ENCODE measurements around the gene ZNF827. TPM values are rescaled to one million over a fixed set of nuclear protein-coding genes. Genes with fewer than 3 reads are reported as not detected.

The ZNF827 gene
- total and polyA plus RNA-seq, 2 of the 8 experiments (the other 6 are each of a cell fraction or from before 2014, with no cell fraction given) = 25.3 to 26.2 TPM

- Histone ChIP-seq H4K20me1 (replicated peaks in 1 of 2; ENCODE audit: control insufficient read depth in 1 of 2, insufficient read depth in 2 of 2, low read length in 2 of 2) (no peaks in the 10 kb centered on the region), H3K4me2 (ENCODE audit: insufficient read depth in 1 of 2, low read depth in 2 of 2, low read length in 2 of 2) (no peak overlapping the region), H3K18ac (ENCODE audit: extremely low read depth, low read length) (no peak overlapping the region), H3K27me3 (replicated peaks in 1 of 4; ENCODE audit: control insufficient read depth in 3 of 4, extremely low read depth in 1 of 4, insufficient read depth in 3 of 4, low read length in 3 of 4) (no peaks in the 10 kb centered on the region), H3K79me2 (ENCODE audit: control insufficient read depth in 1 of 2, insufficient read depth in 2 of 2, low read length in 2 of 2) (no peaks in the 10 kb centered on the region), H2AK5ac (ENCODE audit: low read depth, low read length) (no peak overlapping the region), H3K9me3 (ENCODE audit: insufficient read depth in 2 of 2, low read depth in 1 of 2, low read length in 1 of 2) (no peaks in the 10 kb centered on the region), H3K36me3 (ENCODE audit: control insufficient read depth in 2 of 4, insufficient read depth in 4 of 4, low read length in 3 of 4) (peaks cover 2 to 18% (median 13%) of the 10 kb centered on the region in 4 experiments), H3K4me3 (ENCODE audit: extremely low read depth in 1 of 4, insufficient read depth in 2 of 4, low read depth in 3 of 4, low read length in 4 of 4) (no peak overlapping the region), H3K23ac (ENCODE audit: insufficient read length) (no peak overlapping the region), H2BK20ac (ENCODE audit: low read length) (no peak overlapping the region), H3K14ac (ENCODE audit: insufficient read length) (no peak overlapping the region), H2BK12ac (ENCODE audit: low read depth, low read length) (no peak overlapping the region), H2BK120ac (replicated peaks; ENCODE audit: low read depth, low read length) (no peak overlapping the region), H4K5ac (ENCODE audit: insufficient read length, low read depth, low read length) (no peak overlapping the region), H3K9ac (replicated peaks in 1 of 4; ENCODE audit: extremely low read depth in 1 of 4, low read depth in 3 of 4, low read length in 3 of 4) (no peak overlapping the region), H3K79me1 (ENCODE audit: low read depth, low read length) (no peaks in the 10 kb centered on the region), H4K8ac (ENCODE audit: extremely low read depth, insufficient read depth, low read length) (no peak overlapping the region), H3K4ac (replicated peaks; ENCODE audit: insufficient read length, low read depth, low read length) (no peak overlapping the region), H2BK5ac (ENCODE audit: low read depth, low read length) (no peak overlapping the region), H4K91ac (replicated peaks; ENCODE audit: insufficient read length, low read length) (no peak overlapping the region), H2BK15ac (ENCODE audit: low read length) (no peak overlapping the region), H2AFZ (ENCODE audit: low read length) (no peak overlapping the region), H3K23me2 (ENCODE audit: low read depth, low read length) (no peaks in the 10 kb centered on the region), H3K27ac (ENCODE audit: low read depth, low read length) (no peak overlapping the region), H3K4me1 (replicated peaks in 1 of 4; ENCODE audit: control insufficient read depth in 3 of 4, insufficient read depth in 4 of 4, low read length in 3 of 4) (no peaks in the 10 kb centered on the region), H3K56ac (replicated peaks; ENCODE audit: insufficient read length, low read depth, low read length) (no peak overlapping the region)
- TF ChIP-seq SIRT6 (IDR thresholded peaks at IDR 0.05; ENCODE audit: low read length) (no peak), BCL11A (IDR thresholded peaks at IDR 0.05; ENCODE audit: low read depth in 2 of 2, low read length in 2 of 2) (no peak), SP4 (IDR thresholded peaks at IDR 0.05; ENCODE audit: low read length) (no peak), KDM1A (IDR thresholded peaks at IDR 0.05; ENCODE audit: borderline replicate concordance, low read length) (no peak), SUZ12 (IDR thresholded peaks at IDR 0.05; ENCODE audit: low read length) (no peak), YY1 (IDR thresholded peaks at IDR 0.05; ENCODE audit: low read depth, low read length) (no peak), EZH2 (IDR thresholded peaks at IDR 0.05; ENCODE audit: low read depth, low read length, severe bottlenecking) (no peak), MAX (IDR thresholded peaks at IDR 0.05) (no peak)
- TF ChIP-seq, protein P1, sequence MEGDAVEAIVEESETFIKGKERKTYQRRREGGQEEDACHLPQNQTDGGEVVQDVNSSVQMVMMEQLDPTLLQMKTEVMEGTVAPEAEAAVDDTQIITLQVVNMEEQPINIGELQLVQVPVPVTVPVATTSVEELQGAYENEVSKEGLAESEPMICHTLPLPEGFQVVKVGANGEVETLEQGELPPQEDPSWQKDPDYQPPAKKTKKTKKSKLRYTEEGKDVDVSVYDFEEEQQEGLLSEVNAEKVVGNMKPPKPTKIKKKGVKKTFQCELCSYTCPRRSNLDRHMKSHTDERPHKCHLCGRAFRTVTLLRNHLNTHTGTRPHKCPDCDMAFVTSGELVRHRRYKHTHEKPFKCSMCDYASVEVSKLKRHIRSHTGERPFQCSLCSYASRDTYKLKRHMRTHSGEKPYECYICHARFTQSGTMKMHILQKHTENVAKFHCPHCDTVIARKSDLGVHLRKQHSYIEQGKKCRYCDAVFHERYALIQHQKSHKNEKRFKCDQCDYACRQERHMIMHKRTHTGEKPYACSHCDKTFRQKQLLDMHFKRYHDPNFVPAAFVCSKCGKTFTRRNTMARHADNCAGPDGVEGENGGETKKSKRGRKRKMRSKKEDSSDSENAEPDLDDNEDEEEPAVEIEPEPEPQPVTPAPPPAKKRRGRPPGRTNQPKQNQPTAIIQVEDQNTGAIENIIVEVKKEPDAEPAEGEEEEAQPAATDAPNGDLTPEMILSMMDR (IDR thresholded peaks at IDR 0.05; ENCODE audit: control extremely low read depth in 1 of 3, insufficient read depth in 1 of 3, low read depth in 1 of 3, low read length in 3 of 3) = no peak
- TF ChIP-seq, protein P2, sequence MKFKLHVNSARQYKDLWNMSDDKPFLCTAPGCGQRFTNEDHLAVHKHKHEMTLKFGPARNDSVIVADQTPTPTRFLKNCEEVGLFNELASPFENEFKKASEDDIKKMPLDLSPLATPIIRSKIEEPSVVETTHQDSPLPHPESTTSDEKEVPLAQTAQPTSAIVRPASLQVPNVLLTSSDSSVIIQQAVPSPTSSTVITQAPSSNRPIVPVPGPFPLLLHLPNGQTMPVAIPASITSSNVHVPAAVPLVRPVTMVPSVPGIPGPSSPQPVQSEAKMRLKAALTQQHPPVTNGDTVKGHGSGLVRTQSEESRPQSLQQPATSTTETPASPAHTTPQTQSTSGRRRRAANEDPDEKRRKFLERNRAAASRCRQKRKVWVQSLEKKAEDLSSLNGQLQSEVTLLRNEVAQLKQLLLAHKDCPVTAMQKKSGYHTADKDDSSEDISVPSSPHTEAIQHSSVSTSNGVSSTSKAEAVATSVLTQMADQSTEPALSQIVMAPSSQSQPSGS (IDR thresholded peaks at IDR 0.05; ENCODE audit: low read length) = no peak
- WGBS, 2 experiments (ENCODE audit: extremely low coverage in 1 of 2, insufficient coverage in 1 of 2, insufficient read length in 1 of 2, insufficient replicate concordance in 2 of 2, low coverage in 1 of 2, low lambda C conversion rate in 2 of 2, missing lambda C conversion rate in 1 of 2) = 90% methylated on average over 1 of the region's 1 CpG; no CpG with 5 or more reads in 1 of the 2 experiments
- ChIA-PET CTCF (ENCODE audit: partially characterized antibody) (interaction anchor here (1.0 kb wide), 1 partner anchor 22 kb away, joined by 3 read pairs; no protein-coding TSS in a partner anchor), POLR2A (ENCODE audit: partially characterized antibody) (no interaction called here)
- DNase-seq (ENCODE audit: low read depth in 1 of 2, low spot score in 2 of 2) = no peak
- FAIRE-seq = no peak
These were observed 181.4 kb downstream of the ZNF827 start for GRCh38 chr4:145757188-145757587.

Data from H1 (cell line).